Skeletal muscle satellite cell (primary cell): ENCODE results near the gene OR51B2.

ENCODE experiments used
- H3K27me3 ChIP-seq: 2 replicates; pipeline ENCODE4 v1.7.0; 2013; ENCODE audit warnings: low read length; ENCODE audit not compliant: control insufficient read depth, insufficient read depth
- H3K36me3 ChIP-seq: 2 replicates; pipeline ENCODE4 v1.7.0; 2013; ENCODE audit warnings: mild to moderate bottlenecking, control low read depth, low read length; ENCODE audit not compliant: insufficient read depth
- H3K4me1 ChIP-seq: 2 replicates; pipeline ENCODE4 v1.7.0; 2013; ENCODE audit warnings: low read length; ENCODE audit not compliant: control insufficient read depth, insufficient read depth
- H3K4me2 ChIP-seq: 2 replicates; pipeline ENCODE4 v1.7.0; 2013; ENCODE audit warnings: mild to moderate bottlenecking, low read length
- H3K4me3 ChIP-seq: 2 replicates; pipeline ENCODE4 v1.7.0; 2013; ENCODE audit warnings: low read length
- H3K9ac ChIP-seq: 2 replicates; pipeline ENCODE4 v1.7.0; 2013; ENCODE audit warnings: mild to moderate bottlenecking, low read depth, low read length, moderate library complexity
- H3K9me3 ChIP-seq: replicated peaks from 2 replicates; pipeline ENCODE4 v1.7.0; 2013; ENCODE audit warnings: mild to moderate bottlenecking, control low read depth, low read length

The OR51B2 gene

DNA sequence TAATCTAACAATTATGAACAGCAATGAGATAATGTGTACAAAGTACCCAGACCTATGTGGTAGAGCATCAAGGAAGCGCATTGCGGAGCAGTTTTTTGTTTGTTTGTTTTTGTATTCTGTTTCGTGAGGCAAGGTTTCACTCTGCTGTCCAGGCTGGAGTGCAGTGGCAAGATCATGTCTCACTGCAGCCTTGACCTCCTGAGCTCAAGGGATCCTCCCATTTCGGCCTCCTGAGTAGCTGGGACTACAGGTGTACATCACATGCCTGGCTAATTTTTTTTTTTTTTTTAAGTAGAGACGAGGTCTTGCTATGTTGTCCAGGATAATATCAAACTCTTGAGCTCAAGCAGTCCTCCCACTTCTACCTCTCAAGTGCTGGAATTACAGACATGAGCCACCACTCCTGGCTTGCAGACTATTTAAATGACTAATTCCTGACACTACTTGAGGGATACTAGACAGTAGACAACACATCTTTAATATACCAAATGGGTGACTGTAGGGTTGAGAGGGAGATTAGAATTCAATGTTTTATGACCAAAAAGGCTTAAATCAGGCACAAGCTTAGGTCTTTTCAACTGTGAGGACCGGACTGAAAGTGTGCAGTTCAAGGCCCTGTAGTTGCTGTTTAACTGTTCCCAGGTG lies 35.1 kb downstream of the OR51B2 start:
- no peak overlapping the region for H3K9ac ChIP-seq
- no peaks in the 10 kb centered on the region for H3K9me3 ChIP-seq
- peaks cover 11% of the 10 kb centered on the region for H3K4me1 ChIP-seq
- no peak overlapping the region for H3K4me3 ChIP-seq
- H3K4me2 ChIP-seq: no peak overlapping the region
- H3K36me3 ChIP-seq: no peaks in the 10 kb centered on the region
- no peaks in the 10 kb centered on the region for H3K27me3 ChIP-seq

DNA sequence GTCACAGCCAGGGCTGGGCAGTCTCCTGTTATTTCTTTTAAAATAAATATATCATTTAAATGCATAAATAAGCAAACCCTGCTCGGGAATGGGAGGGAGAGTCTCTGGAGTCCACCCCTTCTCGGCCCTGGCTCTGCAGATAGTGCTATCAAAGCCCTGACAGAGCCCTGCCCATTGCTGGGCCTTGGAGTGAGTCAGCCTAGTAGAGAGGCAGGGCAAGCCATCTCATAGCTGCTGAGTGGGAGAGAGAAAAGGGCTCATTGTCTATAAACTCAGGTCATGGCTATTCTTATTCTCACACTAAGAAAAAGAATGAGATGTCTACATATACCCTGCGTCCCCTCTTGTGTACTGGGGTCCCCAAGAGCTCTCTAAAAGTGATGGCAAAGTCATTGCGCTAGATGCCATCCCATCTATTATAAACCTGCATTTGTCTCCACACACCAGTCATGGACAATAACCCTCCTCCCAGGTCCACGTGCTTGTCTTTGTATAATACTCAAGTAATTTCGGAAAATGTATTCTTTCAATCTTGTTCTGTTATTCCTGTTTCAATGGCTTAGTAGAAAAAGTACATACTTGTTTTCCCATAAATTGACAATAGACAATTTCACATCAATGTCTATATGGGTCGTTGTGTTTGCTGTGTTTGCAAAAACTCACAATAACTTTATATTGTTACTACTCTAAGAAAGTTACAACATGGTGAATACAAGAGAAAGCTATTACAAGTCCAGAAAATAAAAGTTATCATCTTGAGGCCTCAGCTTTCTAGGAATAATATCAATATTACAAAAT lies 35.8 kb downstream of the OR51B2 start:
- no peak overlapping the region for H3K4me3 ChIP-seq
- H3K9ac ChIP-seq: no peak overlapping the region
- no peaks in the 10 kb centered on the region for H3K36me3 ChIP-seq
- no peaks in the 10 kb centered on the region for H3K27me3 ChIP-seq
- no peaks in the 10 kb centered on the region for H3K9me3 ChIP-seq
- peaks cover 11% of the 10 kb centered on the region for H3K4me1 ChIP-seq
- H3K4me2 ChIP-seq: no peak overlapping the region

DNA sequence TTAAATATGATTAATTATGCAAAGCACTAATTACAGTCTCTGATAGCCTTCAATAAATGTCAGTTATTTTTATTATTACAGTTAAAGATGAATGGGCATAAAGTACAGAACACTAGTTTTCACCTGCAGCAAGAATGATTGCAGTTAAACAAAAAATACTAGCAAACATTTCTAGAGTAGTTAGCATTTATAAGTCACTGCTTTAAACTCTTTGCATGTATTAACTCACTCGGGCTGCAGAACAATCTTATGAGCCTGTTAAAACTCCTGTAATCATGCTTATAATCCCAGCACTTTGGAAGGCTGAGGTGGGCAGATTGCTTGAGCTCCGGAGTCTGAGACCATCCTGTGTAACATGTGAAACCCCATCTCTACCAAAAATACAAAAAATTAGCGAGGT lies 37.2 kb downstream of the OR51B2 start:
- H3K27me3 ChIP-seq: no peaks in the 10 kb centered on the region
- H3K4me1 ChIP-seq: peaks cover 11% of the 10 kb centered on the region
- no peaks in the 10 kb centered on the region for H3K9me3 ChIP-seq
- no peak overlapping the region for H3K9ac ChIP-seq
- no peak overlapping the region for H3K4me2 ChIP-seq
- no peaks in the 10 kb centered on the region for H3K36me3 ChIP-seq
- no peak overlapping the region for H3K4me3 ChIP-seq

DNA sequence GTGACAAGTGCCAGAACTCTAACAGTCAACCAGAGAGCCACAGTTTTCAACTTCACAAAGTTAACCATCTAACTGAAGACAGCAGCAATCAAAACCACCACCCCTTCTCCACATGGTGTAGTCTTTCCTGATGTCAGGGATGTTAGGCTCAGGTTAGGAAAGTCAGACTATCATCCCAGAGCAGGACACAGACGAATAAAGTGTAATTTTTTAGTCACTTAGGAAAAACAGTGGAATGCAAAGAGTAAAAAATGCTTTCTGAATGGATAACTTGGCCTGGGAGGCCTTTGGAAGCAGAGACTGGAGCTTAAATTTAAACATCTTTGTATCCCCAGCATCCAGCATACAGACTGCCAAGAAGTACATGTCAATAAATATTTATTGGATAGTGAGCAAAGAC lies 37.7 kb downstream of the OR51B2 start:
- Histone ChIP-seq H3K9me3 (no peaks in the 10 kb centered on the region), H3K36me3 (no peaks in the 10 kb centered on the region), H3K4me1 (peaks cover 13% of the 10 kb centered on the region), H3K27me3 (no peaks in the 10 kb centered on the region), H3K9ac (no peak overlapping the region), H3K4me2 (no peak overlapping the region), H3K4me3 (no peak overlapping the region)

DNA sequence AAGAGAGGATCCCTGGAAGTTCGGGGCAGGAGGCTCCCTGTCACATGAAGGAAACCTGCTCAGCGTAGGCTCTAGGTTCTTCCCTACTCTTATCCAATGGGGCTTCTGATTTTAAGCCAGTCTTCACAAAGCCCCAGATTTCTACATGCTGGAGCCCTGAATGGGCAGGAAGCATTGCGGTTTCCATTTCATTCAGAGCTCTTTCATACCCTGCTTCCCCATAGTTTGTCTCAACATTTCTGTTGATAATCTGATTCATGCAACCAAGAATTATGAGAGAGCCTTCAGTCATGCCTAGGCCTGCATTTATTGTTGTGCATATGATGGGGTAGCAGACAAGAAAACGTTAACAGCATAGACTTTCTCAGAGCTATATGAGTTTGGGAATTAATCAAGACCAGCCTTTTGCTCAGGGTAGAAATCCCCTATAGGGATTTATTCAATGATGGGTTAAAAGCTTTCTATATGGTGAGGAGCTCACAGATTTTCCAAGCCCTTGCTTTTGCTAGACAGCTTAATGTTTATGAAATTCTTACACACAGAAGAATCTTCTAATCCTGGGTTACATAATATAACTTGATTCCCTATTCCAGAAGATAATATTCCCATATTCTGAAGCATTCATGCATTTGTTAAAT lies 38.3 kb downstream of the OR51B2 start:
- Histone ChIP-seq H3K27me3 (no peaks in the 10 kb centered on the region), H3K4me2 (no peak overlapping the region), H3K4me3 (no peak overlapping the region), H3K36me3 (no peaks in the 10 kb centered on the region), H3K4me1 (peaks cover 18% of the 10 kb centered on the region), H3K9me3 (no peaks in the 10 kb centered on the region), H3K9ac (no peak overlapping the region)

DNA sequence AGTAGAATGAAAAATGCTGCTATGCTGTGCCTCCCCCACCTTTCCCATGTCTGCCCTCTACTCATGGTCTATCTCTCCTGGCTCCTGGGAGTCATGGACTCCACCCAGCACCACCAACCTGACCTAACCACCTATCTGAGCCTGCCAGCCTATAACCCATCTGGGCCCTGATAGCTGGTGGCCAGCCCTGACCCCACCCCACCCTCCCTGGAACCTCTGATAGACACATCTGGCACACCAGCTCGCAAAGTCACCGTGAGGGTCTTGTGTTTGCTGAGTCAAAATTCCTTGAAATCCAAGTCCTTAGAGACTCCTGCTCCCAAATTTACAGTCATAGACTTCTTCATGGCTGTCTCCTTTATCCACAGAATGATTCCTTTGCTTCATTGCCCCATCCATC lies 39.5 kb downstream of the OR51B2 start:
- no peak overlapping the region for H3K9ac ChIP-seq
- no peaks in the 10 kb centered on the region for H3K9me3 ChIP-seq
- no peak overlapping the region for H3K4me3 ChIP-seq
- no peaks in the 10 kb centered on the region for H3K36me3 ChIP-seq
- H3K27me3 ChIP-seq: no peaks in the 10 kb centered on the region
- no peak overlapping the region for H3K4me2 ChIP-seq
- H3K4me1 ChIP-seq: peaks cover 23% of the 10 kb centered on the region

DNA sequence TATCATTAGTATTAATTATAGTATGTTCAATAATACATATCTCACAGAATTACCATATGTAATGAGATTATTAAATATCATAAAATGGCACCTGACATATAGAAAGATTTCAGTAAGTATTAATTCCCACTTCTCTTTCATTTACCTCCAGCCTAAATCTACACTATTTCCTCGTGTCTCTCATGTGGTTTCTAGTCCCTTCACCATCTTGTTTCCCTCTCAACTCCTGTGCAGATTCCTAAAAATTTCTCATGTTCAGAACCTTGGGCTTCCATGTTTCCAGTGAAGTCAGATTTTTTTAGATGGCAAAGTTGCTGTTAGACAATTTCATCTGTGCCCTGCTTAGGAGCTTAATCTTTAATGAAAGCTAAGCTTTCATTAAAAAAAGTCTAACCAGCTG lies 40.2 kb downstream of the OR51B2 start:
- Histone ChIP-seq H3K4me1 (peaks cover 19% of the 10 kb centered on the region), H3K27me3 (no peaks in the 10 kb centered on the region), H3K9me3 (no peaks in the 10 kb centered on the region), H3K36me3 (no peaks in the 10 kb centered on the region), H3K4me3 (no peak overlapping the region), H3K9ac (no peak overlapping the region), H3K4me2 (no peak overlapping the region)

DNA sequence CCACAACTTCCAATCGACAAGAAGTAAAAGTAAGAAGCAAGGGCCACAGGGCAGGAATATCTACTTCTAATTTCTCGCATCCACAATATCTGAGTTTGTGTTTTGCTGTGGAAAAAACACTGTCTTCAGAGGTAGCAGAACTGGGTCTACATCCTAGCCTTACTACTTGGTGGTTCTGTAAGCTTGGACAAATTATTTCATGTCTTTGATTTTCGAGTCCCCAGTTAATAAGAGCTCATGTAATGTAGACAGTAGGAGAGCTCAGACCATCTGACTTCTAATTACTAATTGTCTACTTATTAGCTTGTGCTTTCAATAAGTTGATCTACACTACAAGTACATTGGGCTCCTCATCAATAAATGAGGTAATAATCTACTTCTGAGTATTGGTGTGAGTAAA lies 41.0 kb downstream of the OR51B2 start:
- Histone ChIP-seq H3K4me3 (no peak overlapping the region), H3K4me2 (no peak overlapping the region), H3K36me3 (no peaks in the 10 kb centered on the region), H3K9me3 (no peaks in the 10 kb centered on the region), H3K9ac (no peak overlapping the region), H3K27me3 (no peaks in the 10 kb centered on the region), H3K4me1 (peaks cover 17% of the 10 kb centered on the region)

DNA sequence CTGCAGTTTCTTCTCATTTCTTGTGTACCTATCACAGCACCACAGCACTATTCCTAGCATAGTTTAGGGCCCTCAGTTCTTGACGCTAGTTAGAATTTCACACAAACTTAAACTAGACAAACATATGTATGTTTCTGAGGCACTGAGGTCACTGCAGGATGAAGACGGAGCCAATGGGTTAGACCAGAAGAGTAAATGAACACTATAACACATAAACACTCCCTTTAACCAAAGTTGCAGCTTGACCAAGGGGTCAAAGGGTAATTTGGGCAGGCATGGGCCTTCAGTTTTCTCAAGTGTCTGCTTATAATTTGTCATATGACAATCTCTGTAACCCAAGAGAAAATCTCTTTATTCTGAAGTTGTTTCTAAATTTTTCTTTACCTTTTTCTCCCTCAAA lies 41.5 kb downstream of the OR51B2 start:
- Histone ChIP-seq H3K4me2 (no peak overlapping the region), H3K9ac (no peak overlapping the region), H3K4me3 (no peak overlapping the region), H3K36me3 (no peaks in the 10 kb centered on the region), H3K9me3 (no peaks in the 10 kb centered on the region), H3K27me3 (no peaks in the 10 kb centered on the region), H3K4me1 (peaks cover 17% of the 10 kb centered on the region)

DNA sequence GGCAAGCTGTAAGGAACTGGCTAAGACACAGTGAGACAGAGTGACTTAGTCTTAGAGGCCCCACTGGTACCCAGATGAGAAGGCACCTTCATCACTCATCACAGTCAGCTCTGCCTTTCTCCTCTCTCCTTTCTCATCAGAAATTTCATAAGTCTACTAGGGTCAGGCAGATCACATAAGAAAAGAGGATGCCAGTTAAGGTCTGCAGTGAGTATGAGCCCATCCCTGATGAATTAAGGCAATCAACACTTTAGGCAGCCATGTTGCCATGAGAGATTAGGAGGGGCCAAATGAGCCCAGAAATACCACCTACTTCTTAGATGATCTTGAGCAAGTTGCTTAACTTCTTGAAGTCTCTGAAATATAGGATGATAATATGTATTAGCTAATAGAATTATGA lies 42.5 kb downstream of the OR51B2 start:
- H3K4me1 ChIP-seq: peaks cover 17% of the 10 kb centered on the region
- H3K9ac ChIP-seq: no peak overlapping the region
- no peaks in the 10 kb centered on the region for H3K27me3 ChIP-seq
- H3K36me3 ChIP-seq: no peaks in the 10 kb centered on the region
- no peak overlapping the region for H3K4me2 ChIP-seq
- no peaks in the 10 kb centered on the region for H3K9me3 ChIP-seq
- H3K4me3 ChIP-seq: no peak overlapping the region

DNA sequence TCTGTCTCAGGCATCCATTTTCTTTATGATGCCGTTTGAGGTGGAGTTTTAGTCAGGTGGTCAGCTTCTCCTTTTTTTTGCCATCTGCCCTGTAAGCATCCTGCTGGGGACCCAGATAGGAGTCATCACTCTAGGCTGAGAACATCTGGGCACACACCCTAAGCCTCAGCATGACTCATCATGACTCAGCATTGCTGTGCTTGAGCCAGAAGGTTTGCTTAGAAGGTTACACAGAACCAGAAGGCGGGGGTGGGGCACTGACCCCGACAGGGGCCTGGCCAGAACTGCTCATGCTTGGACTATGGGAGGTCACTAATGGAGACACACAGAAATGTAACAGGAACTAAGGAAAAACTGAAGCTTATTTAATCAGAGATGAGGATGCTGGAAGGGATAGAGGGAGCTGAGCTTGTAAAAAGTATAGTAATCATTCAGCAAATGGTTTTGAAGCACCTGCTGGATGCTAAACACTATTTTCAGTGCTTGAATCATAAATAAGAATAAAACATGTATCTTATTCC lies 43.5 kb downstream of the OR51B2 start:
- Histone ChIP-seq H3K4me1 (peaks cover 17% of the 10 kb centered on the region), H3K27me3 (no peaks in the 10 kb centered on the region), H3K4me3 (no peak overlapping the region), H3K9me3 (no peaks in the 10 kb centered on the region), H3K36me3 (no peaks in the 10 kb centered on the region), H3K4me2 (peak overlapping the region; percentile 17), H3K9ac (no peak overlapping the region)
